ENCODE measurements around the gene ANXA7.
"Not testable (repeated sequence)": the region's sequence is repeated elsewhere in the genome, so short reads cannot be mapped to it uniquely, and the experiment has no call there.

ANXA7 gene

DNA sequence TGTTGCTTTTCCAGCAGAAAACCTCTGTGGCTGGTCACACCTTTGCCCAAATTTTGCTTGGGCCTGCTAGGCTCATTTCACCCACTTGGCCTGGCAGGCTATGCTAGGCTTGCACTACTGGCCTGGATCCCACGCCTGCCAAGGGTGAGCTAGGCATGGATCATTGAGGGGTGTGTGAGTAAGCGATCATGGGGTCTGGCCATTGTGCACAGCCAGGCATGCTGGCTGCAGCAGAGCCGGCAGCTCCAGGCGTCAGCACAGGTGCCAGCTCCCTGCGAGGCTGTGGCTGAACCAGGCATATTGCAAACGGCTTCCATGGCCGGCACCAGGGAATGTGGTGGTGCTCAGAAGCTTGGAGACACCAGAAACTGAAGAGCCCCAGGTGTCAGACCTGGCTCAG, 74.4 kb downstream of the ANXA7 start:
- DNase-seq (ENCODE audit: low spot score): no peak

- no peak for DNase-seq (ENCODE audit: low spot score)
Measured at GRCh38 chr10:73338801-73339368, 75.0 kb downstream of the ANXA7 start.

- no peak for DNase-seq (ENCODE audit: low spot score)
Measured at GRCh38 chr10:73333202-73333601, 80.7 kb downstream of the ANXA7 start.

- DNase-seq (ENCODE audit: low spot score): no peak
Measured at GRCh38 chr10:73332379-73332778, 81.5 kb downstream of the ANXA7 start.

DNA sequence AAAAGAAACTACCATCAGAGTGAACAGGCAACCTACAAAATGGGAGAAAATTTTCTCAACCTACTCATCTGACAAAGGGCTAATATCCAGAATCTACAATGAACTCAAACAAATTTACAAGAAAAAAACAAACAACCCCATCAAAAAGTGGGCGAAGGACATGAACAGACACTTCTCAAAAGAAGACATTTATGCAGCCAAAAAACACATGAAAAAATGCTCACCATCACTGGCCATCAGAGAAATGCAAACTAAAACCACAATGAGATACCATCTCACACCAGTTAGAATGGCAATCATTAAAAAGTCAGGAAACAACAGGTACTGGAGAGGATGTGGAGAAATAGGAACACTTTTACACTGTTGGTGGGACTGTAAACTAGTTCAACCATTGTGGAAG, 85.3 kb downstream of the ANXA7 start:
- not testable (repeated sequence) for DNase-seq (ENCODE audit: low spot score)

DNA sequence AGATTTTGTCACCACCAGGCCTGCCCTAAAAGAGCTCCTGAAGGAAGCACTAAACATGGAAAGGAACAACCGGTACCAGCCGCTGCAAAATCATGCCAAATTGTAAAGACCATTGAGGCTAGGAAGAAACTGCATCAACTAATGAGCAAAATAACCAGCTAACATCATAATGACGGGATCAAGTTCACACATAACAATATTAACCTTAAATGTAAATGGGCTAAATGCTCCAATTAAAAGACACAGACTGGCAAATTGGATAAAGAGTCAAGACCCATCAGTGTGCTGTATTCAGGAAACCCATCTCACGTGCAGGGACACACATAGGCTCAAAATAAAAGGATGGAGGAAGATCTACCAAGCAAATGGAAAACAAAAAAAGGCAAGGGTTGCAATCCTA, 88.6 kb downstream of the ANXA7 start:
- not testable (repeated sequence) for DNase-seq (ENCODE audit: low spot score)
